GM18909 (cell line): ENCODE results near the gene PDE4B.
"Not testable (repeated sequence)": the region's sequence is repeated elsewhere in the genome, so short reads cannot be mapped to it uniquely, and the experiment has no call there.

Source experiments
- ATAC-seq: cut with Tn5 transposase; IDR thresholded peaks from one replicate; pipeline ENCODE4 v1.9.1; 2021; ENCODE audit warnings: mild to moderate bottlenecking; ENCODE audit not compliant: unreplicated experiment, poor library complexity

PDE4B gene

DNA sequence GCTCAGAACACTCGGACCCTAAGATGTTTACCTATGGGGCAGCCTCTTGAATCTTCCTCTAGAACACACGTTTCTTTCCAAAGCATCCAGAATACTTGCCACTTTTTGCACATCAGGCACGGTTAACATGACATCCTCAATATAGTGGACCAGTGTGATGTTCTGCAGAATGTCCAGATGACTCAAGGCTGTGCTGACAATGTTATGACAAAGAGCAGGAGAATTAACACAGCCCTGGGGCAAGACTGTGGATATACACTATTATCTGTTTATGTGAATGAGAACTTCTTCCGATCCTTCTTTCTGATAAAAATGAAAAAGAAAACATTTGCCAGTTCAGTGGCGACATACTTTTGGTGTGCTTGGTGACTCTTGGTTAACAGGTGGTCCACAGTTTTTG is 154.3 kb downstream of the PDE4B start:
- no peak for ATAC-seq

DNA sequence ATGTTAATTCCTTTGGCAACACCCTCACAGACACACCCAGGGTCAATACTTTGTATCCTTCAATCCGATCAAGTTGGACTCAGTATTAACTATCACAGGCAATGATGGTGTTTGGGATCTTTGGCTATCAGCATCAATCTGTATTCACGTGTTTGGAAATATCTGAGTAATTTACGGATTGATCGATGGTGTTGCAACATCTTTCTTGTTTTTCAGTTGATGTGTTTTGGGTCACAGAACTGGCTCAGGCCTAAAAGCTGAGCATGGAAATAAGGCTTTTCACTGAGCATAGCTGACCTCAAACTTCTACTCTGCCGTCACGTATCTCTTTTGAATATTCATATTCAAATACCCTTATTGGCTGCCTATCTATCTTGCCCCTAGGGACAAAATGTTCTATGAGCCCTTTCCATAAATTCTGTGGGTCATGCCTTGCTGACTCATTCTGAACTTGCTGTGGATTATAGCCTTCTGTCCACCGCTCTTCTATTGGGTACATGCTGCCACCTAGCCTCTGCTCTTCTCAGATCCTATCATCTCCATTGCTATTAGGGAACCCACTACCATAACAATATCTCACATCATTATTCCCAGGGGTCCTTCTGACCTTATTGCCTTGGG is 156.0 kb downstream of the PDE4B start:
- ATAC-seq = no peak

DNA sequence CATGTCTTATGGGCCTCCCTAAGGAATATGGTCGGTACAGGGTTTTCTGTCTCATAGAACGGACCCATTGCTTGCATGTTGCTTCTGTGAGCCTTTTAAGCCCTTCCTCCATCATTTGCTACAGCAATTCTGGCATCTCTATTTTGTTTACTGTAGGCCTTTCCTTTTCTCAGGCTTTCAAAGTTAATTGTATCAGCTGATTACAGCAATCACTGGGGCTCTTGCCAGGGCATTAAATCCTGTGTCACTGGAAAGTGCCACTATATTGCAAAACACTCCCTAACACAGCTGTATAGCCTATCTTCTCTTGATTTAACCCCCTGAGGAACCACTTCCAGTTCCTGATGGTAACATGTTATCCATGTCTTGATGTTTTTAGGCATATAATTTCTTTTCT is 156.5 kb downstream of the PDE4B start:
- ATAC-seq = no peak

DNA sequence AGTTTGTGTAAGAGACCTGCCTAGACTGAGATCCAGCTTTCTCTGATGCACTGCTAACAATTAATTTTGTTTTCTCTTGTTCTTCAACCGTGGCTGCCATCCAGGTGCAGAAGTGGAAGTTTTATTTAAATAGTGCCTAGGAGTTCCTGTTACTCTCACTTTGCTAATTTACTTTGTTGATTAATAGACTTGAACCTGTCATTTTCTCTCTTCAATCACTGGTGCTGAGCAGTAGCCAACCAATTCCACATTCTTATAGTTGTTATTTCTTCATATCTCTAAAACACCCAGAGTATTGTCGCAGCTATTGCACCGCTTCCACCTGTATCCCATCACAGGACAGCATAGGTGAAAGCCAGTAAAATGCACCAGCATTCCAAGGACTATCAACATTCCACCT is 157.2 kb downstream of the PDE4B start:
- ATAC-seq = no peak

DNA sequence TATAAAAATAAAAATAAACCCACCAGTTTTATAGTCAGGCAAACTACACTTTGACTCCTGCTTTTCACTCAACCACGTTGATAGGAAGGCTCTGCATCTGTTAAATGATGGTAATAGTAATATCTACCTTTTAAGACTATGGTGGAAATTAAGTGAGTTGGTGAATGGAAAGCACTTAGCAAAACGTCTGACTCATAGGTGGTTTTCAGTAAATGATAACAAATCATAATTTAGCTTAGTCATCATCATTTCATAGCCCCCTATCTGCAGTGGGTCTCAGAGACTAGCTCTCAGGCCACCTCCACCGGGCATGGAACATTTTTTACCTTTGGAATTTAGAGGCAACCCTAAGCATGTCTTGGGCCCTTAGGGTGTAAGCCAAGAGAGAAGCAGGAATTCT is 160.0 kb downstream of the PDE4B start:
- ATAC-seq = no peak

DNA sequence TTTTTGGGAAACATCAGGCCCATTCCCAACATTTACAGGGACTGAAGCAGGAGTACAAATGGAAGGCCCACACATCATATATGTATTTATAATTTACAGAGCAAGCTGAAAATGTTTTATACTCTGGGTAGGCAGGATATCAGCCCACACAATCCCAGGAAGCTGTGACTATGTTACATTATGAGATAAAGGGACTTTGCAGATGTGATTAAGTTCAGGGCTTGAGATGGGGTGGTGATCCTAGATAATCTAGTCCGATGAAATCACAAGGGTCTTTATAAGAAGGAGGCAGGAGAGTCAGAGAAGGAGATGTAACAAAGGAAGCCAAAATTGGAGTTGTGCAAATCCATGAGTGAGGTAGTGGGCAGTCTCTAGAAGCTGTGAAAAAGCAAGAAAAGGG is 160.5 kb downstream of the PDE4B start:
- ATAC-seq = no peak

DNA sequence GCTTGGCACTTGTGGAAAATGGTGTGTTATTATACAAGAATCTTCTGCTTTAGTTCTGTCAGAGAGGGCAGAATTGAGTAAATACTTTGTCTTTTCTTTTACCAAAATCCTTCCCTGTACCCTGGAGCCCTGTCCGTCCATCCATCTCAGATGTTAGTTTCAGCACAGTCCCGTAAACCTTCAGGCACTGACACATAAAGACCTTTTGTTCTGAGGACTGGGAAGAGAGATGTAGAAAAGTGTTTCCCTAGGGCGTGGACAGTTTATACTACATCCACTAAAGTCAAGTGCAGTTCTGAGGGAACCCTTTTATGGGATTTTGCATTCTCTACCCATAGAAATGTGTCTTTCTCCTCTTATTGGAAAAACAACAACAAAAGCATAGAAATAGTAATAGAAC is 162.4 kb downstream of the PDE4B start:
- ATAC-seq = no peak

DNA sequence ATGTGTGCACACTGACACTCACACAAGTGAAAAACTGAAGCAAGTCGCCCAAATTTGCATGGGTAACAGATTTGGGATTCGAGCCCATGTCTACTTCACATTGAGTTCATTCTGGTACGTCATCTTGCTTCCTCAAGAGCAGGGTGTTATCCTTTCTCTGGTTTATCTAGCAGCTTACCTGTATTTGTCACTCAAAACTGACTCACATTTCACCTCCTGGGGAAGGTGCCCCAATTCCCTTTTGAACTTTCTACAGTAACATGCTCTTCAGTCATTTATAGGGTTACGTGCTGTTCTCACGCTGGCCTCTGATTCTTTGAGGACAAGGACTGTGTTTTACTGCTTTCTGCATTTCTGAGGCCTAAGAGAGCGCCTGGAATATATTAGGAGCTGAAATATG is 162.8 kb downstream of the PDE4B start:
- no peak for ATAC-seq

DNA sequence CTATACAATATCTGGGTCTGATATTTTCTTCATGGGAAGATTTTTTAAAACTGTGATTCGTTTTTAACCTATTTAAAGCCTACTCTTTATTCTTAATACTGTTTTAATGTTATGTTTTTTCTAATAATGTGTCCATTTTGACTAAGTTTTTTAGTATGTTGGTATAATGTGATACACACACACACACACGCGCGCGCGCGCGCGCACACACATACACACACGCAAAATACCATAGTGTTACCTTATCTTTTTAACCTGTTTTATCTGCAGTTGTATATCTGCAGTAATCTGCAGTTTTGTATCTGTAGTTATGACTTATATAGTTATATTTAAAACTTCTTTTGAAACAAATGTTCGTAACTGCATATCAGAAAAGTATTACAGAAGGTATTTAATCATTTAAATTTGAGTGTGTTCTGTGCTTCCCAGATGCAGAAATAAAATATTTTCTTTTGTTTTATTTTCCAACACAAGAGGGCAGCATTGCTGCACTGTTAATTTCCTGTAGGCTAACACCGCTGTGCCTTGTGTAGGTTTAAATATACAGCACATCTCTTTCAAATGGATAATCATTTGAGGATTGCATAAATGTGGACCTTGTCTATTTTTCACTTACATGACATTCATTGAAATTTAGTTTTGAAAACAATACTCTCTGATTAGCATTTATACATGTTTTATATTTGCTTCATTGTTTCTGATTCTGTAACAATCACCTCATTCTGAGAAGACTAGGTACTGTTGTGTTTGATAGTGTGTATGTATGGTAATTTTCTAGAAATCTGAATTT is 166.1 kb downstream of the PDE4B start:
- peak; percentile 80 for ATAC-seq

DNA sequence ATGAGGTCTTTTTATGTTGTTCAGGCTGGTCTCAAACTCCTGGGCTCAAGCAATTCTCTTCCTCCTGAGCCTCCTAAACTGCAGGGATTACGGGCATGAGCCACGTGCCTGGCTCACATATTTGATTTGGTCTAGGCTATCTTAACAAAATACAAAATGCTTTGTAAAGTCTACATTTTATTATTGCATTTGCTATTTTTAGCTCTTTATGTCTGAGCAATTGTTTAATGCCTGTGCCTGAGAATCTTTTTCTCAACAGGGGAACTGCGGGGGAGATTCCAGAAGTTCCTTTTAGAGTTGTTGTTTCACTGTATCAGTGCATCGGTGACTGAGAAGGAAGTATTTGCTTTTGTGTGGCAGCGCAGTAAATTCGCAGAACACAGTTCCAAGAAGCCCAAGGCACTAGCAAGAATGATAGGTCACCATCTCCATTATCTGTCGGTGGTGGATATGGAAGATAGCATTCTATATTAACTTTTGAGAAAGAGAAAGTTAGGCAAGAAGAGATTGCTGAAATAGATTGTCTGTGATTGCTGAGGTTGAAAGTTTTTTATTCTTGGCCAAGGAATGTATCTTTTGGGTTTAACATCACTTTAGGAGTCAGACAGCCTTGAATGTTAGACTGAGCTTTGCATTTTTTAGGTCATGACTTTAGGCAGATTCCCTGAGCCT is 167.3 kb downstream of the PDE4B start:
- no peak for ATAC-seq

DNA sequence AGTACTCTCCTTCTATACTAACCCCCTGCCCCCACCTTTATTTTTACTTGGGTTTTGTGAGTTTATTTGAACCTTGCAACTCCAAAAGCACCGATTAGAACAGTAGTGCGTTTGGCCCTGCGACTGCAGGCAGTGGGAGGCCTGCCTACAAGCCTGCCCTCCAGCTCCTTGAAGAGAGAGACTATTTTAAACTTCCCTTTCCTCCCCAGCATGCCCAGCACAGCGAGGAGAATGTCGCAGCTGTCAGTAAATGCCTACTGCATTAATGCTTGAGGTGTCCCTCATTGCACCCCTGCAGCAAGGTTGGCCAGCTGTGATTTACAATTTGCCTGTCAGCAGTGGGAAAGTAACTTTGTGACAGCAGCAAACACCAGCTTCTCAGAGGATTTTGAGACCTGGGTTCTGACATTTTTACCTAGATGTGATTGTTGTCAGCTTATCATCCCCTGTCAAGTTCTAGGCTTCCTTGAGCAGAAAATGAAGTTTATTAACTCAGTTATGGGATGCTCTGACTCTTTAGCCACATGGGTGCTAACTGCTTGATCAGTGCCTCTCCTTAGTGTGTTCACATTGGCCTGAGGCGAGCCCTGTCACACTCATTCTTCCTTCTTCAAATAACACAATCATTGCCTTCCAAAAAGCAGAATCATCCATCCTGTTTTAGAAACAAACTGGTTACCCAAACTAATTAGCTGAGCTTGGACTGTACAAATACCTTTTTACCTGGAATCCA is 170.6 kb downstream of the PDE4B start:
- no peak for ATAC-seq

DNA sequence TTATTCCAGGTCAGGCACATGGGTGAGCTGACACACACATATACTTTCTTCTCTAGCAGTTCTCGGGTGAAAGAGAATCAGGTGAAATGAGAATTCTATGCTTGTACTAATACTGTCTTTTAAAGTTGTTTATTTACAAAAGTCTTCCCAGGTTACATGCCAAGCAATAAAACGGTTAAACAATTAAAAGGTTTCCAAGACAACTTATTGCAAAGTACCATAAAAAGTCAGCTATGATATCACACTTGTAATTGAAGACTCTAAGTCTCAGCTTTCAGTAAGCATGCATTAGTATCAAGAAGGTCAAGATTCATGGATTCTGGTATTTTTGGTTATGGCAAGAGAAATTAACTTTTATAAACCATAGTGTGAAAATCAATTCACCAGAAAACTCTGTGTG is 171.4 kb downstream of the PDE4B start:
- ATAC-seq = no peak

DNA sequence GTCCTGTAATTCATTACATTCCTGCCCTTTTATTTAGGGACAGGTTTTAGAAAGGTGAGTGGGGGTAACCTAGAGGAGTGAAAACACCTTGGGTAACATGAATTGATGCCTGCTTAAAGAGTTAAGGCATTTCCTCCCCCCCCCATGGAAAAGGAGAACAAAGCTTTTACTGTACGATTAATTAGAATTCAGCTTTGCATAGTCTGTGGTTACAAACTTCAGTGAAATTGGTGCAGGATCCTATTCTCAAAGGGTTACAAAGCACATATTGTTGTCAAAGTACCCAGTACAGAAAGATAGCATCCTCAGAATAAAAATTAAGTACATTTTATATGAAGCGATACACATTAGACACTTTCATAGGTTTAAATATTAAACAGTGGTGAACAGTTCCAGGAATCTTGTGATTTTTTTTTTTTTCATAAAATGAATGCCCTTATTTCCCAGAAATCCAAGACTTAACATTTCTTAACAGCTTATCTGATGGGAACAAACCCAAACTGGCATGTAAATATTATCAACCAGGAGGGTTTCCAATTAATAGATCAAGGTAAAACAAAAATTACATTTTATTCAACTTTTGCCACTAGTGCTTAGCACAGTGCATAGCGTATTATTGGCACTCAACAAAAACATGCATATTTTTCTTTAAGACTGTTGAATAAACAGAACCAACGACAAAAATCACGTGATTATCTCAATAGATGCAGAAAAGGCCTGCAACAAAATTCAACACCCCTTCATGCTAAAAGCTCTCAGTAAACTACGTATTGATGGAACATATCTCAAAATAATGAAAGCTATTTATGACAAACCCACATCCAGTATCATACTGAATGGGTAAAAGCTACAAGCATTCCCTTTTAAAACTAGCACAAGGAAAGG is 172.7 kb downstream of the PDE4B start:
- ATAC-seq = no peak

DNA sequence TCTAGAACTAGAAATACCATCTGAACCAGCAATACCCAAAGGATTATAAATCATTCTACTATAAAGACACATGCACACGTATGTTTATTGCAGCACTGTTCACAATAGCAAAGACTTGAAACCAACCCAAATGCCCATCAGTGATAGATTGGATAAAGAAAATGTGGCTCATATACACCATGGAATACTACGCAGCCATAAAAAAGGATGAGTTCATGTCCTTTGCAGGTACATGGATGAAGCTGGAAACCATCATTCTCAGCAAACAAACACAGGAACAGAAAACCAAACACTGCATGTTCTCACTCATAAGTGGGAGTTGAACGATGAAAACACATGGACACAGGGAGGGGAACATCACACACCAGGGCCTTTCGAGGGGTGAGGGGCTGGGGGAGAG is 174.8 kb downstream of the PDE4B start:
- not testable (repeated sequence) for ATAC-seq

DNA sequence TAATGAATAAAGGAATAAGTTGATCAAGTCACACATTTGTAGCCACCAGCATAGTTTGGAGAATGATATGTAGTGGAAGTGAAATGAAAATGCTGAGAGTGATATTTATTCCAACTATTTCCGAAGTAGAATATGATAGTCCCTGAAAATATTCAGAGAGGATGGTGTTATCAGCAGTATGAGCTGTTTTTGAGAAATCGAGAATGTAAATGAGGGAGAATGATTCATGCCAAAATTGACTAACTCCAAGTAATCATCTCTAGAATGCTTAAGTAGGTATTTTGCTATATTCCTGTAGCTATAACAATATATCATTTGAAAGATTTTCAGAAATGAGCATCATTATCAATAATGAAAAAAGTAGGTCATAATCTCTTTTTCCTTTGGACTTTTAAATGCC is 178.9 kb downstream of the PDE4B start:
- no peak for ATAC-seq

DNA sequence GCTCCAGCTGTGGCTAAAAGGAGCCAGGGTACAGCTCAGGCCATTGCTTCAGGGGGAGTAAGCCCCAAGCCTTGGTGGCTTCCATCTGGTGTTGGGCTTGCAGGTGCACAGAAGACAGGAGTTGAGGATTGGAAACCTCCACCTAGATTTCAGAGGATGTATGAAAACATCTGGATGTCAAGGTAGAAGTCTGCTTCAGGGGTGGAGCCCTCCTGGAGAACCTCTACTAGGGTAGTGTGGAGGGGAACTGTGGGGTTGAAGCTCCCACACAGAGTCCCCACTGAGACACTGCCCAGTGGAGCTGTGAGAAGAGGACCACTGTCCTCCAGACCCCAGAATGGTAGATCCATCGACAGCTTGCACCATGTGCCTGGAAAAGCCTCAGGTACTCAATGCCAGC is 183.0 kb downstream of the PDE4B start:
- no peak for ATAC-seq

DNA sequence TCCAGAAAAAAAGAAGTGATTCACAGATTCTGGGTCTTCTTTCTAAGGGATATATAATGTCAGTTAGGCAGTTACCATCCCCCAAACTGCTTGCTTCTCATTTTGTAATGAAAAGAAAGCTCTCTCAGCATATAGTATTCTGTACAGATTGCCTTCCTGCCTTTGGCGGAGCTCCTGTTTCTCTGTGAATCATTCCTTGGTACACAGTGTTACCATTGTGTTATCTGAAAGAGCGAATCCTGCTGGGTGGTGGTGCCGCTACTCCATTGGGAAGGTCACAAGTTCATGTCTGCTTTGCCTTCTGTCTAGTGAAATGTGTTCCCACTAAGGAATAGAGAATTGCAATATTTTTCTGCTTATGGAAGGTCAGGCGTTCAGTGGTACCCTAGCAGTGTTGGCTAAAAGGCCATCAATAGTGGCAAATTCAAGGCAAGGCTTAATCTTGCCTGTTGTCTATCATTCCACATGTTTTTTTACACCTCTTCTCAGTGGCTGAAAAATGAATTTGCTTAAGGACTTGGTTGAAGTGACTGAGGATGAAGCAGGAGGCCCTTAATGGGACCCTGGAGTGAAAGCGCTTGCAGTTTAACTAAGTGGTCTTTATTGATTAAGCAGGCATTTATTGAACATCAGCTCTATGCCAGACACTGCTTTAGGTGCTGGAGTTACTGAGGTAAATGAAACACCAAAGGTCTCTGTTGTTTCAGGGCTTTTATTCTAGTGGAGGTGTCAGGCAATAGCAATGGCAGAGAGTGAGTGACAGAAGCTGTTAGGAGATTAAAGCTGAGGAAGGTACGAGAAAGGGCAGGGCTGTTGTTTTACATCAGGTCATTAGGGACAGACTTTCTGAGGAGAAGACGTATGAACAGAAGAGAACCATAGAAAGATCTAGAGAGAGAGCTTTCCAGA is 186.7 kb downstream of the PDE4B start:
- ATAC-seq = no peak

DNA sequence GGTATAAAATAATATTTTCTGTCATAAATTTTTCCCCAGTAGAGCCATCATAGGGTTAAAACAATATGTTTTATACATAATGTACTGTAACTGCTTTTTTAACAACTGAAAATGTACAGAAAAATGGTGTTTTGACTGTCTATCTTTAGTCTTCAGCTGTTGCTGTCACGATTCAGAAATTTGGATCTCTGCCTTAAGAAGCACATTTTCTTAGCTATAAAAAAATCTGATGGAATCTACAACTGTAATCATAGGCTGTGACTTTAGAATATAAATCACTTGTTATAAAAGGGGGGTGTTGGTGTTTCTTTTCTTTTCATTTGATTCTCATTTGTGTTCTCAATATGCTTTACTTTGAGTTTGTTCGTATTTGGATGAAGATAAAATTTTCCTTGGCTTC is 187.5 kb downstream of the PDE4B start:
- ATAC-seq = no peak

DNA sequence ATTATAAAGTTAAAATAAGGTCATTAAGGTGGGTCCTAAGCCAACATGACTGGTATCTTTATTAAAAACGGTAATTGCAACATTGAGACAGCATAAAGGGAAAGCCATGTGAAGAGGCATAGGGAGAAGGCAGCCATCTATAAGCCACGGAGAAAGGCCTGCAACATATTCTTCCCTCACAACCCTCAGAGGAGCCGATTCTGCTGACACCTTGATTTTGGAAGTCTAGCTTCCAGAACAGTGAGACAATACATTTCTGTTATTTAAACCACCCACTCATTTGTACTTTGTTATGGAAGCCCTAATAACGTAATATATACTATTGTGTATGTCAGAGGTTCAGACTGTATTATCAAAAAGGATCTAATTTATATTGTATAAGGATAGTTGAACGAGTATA is 190.8 kb downstream of the PDE4B start:
- no peak for ATAC-seq
